OCI-LY7 (cell line): Measurements from ENCODE around the gene PLCB3. TPM values are rescaled to one million over a fixed set of nuclear protein-coding genes. Genes with fewer than 3 reads are reported as not detected.

ENCODE experiments used
- BruUV-seq: library from RNA; stranded (reverse); fragments of 400-500 nt; replicated peaks from 2 replicates; lab custom pipeline; 2021; lab: Mats Ljungman, UMichigan
- CTCF ChIA-PET: fragments of 300-600 bp; sonication (Branson Sonifier 250); formaldehyde crosslinking; loops from one replicate; lab custom pipeline; 2022; ENCODE audit warnings: antibody characterized with exemption; ENCODE audit not compliant: unreplicated experiment; lab: Charles Lee
- POLR2A ChIA-PET: fragments of 300-600 bp; sonication (Branson Sonifier 250); formaldehyde crosslinking; loops from one replicate; lab custom pipeline; 2022; ENCODE audit warnings: antibody characterized with exemption; lab: Charles Lee
- DNase-seq: peaks from one replicate; pipeline ENCODE4 v3.0.0-alpha.2; 2015; ENCODE audit warnings: low spot score
- H2AFZ ChIP-seq: fragments of 200-600 bp; sonication (generic), shearing (Covaris generic); 2 replicates; pipeline ENCODE4 v1.6.1; 2014; ENCODE audit warnings: mild to moderate bottlenecking, antibody characterized with exemption, low read length, moderate library complexity
- H3K27ac ChIP-seq: fragments of 200-600 bp; sonication (generic); 2 replicates; pipeline ENCODE4 v1.5.1; 2014; ENCODE audit warnings: mixed run types, low read depth, mild to moderate bottlenecking, moderate library complexity, low read length, inconsistent platforms; ENCODE audit not compliant: poor library complexity, severe bottlenecking
- H3K36me3 ChIP-seq: fragments of 200-600 bp; sonication (generic); 2 replicates; pipeline ENCODE4 v1.6.1; 2014; ENCODE audit warnings: mild to moderate bottlenecking, antibody characterized with exemption, low read length, moderate library complexity, mixed read lengths; ENCODE audit not compliant: insufficient read depth
- H3K4me1 ChIP-seq: fragments of 200-600 bp; sonication (generic); 2 replicates; pipeline ENCODE4 v1.5.1; 2014; ENCODE audit warnings: mild to moderate bottlenecking, low read length; ENCODE audit not compliant: insufficient read depth, poor library complexity, severe bottlenecking
- H3K4me2 ChIP-seq: fragments of 200-600 bp; sonication (generic); 2 replicates; pipeline ENCODE4 v1.6.1; 2014; ENCODE audit warnings: mild to moderate bottlenecking, low read length
- H3K4me3 ChIP-seq: fragments of 200-600 bp; sonication (generic); 2 replicates; pipeline ENCODE4 v1.5.1; 2014; ENCODE audit warnings: mild to moderate bottlenecking, low read depth, low read length; ENCODE audit not compliant: poor library complexity, severe bottlenecking
- H3K79me2 ChIP-seq: fragments of 200-600 bp; sonication (generic); 2 replicates; pipeline ENCODE4 v1.6.1; 2016; ENCODE audit warnings: low read depth, mild to moderate bottlenecking, low read length, moderate library complexity, mixed read lengths; ENCODE audit not compliant: insufficient read depth
- H3K9me2 ChIP-seq: fragments of 200-600 bp; sonication (generic); 2 replicates; pipeline ENCODE4 v1.6.1; 2016; ENCODE audit warnings: mild to moderate bottlenecking, low read length, mixed read lengths; ENCODE audit not compliant: insufficient read depth
- H3K9me3 ChIP-seq: fragments of 200-600 bp; sonication (generic); 2 replicates; pipeline ENCODE4 v1.6.1; 2014; ENCODE audit warnings: mild to moderate bottlenecking, mixed run types, low read length, mixed read lengths
- H4K20me1 ChIP-seq: fragments of 200-600 bp; sonication (generic); 2 replicates; pipeline ENCODE4 v1.6.1; 2014; ENCODE audit warnings: mild to moderate bottlenecking, antibody characterized with exemption, low read length, moderate library complexity, mixed read lengths; ENCODE audit not compliant: insufficient read depth
- EZH2phosphoT487 ChIP-seq: fragments of 200-600 bp; sonication (generic); IDR thresholded peaks from 2 replicates; pipeline ENCODE4 v1.6.1; 2018; ENCODE audit warnings: low read depth, borderline replicate concordance, mild to moderate bottlenecking, mixed run types, antibody characterized with exemption, low read length, moderate library complexity, mixed read lengths
- intact Hi-C: fragments of 100-400 bp; cut with micrococcal nuclease; formaldehyde crosslinking; loops from one replicate; pipeline ENCODE4 v1.10.0; 2022; ENCODE audit not compliant: unreplicated experiment
- total RNA-seq, 2 experiments: library from RNA; depleted of rRNA in 1 of 2; stranded (reverse); fragments of >200 nt in 1 of 2; shearing (Covaris generic) in 1 of 2; gene quantifications; 2 replicates each; pipeline ENCODE4 v1.2.3, GENCODE V29; 2014 to 2022
- TF ChIP-seq, protein P1 (sequence below): fragments of 200-600 bp; sonication (generic); conservative IDR thresholded peaks from 2 replicates; pipeline ENCODE4 v1.5.1; 2014; ENCODE audit warnings: mild to moderate bottlenecking, antibody characterized with exemption, low read length, moderate library complexity, mixed read lengths

PLCB3 gene
- total RNA-seq, 2 experiments from 2014 or later, result 7.6 to 10.3 TPM

DNA sequence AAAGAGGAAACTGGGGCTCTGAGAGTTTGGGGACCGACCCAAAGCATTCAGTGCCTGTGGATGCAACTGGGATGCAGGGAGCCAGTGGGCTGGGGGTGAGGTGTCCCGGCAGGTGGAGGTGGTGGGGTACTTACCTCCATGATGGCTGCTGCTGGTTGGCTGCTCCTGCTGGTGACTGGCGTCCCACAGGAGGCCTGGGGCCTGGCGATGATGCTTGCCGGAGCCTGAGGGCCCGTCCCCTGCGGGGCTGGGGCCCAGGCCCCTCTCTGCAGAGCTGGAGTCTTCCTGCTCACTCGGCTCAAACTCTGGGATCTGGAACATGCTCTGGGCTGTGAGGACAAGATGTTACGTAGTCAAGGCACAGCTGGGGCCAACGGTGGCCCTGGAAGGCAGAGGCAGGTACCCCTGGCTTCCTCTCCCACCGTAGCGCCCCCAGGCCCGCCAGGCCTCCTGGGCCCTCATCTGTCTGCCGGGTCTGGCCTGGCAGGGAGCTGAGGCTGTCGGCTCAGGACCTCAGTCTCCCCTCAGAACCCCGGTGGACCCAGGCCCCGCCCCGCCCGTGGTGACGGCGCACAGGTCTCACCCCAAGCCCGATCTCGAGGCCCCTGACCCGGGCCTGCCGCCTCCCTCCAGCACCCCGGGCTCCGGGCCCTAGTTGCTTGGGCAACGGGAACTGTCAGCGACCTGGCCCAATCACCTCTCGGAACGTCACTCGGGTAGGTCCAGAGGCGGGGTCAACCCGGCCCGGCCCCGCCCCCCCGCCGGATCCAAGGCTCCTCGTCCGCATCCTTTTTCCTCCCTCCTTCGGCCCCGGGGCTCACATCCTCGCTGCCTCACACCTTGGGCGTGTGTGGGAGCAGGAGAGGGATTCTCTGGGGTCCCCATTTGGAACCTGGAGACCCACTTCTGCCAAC, 33.0 kb downstream of the PLCB3 start, which contains the start of gene BAD:
TSS of gene BAD (minus strand) at position 618 of the 914 bp plus-strand sequence. CDS start at position 321, 297 bp downstream.
- TF ChIP-seq EZH2phosphoT487, result no peak
- TF ChIP-seq, protein P1, sequence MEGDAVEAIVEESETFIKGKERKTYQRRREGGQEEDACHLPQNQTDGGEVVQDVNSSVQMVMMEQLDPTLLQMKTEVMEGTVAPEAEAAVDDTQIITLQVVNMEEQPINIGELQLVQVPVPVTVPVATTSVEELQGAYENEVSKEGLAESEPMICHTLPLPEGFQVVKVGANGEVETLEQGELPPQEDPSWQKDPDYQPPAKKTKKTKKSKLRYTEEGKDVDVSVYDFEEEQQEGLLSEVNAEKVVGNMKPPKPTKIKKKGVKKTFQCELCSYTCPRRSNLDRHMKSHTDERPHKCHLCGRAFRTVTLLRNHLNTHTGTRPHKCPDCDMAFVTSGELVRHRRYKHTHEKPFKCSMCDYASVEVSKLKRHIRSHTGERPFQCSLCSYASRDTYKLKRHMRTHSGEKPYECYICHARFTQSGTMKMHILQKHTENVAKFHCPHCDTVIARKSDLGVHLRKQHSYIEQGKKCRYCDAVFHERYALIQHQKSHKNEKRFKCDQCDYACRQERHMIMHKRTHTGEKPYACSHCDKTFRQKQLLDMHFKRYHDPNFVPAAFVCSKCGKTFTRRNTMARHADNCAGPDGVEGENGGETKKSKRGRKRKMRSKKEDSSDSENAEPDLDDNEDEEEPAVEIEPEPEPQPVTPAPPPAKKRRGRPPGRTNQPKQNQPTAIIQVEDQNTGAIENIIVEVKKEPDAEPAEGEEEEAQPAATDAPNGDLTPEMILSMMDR, result 0 out of 2 replicates have a peak, but pooled peaks have one; percentile 14
- intact Hi-C loops, result no loop called here
- peak within 1 kb of the TSS; percentile 80 for H3K27ac ChIP-seq
- peaks cover 5% of the 10 kb centered on the region; the same call in 1 of the 2 replicates for H3K36me3 ChIP-seq
- peaks cover 14% of the 10 kb centered on the region for H3K4me1 ChIP-seq
- peak; percentile 94 for DNase-seq
- no peaks in the 10 kb centered on the region for H3K79me2 ChIP-seq
- ChIA-PET CTCF (interaction anchor here (0.5 to 0.6 kb wide), 2 partner anchors 17 to 166 kb away, joined by 3 read pairs; no protein-coding TSS in a partner anchor), POLR2A (interaction anchor here (0.7 to 2.6 kb wide), 6 partner anchors 14 to 576 kb away, joined by 3 to 8 read pairs (median 3); partner anchors contain the start of genes FERMT3, PRDX5, STIP1 and TRMT112)
- H3K4me2 ChIP-seq, result peak within 1 kb of the TSS; percentile 97
- H2AFZ ChIP-seq, result peak within 1 kb of the TSS; percentile 65
- peak within 1 kb of the TSS; percentile 73 for H3K4me3 ChIP-seq
- no peaks in the 10 kb centered on the region for H3K9me3 ChIP-seq
- no peaks in the 10 kb centered on the region for H4K20me1 ChIP-seq
- H3K9me2 ChIP-seq, result no peaks in the 10 kb centered on the region
- BruUV-seq, result no TSS peak

DNA sequence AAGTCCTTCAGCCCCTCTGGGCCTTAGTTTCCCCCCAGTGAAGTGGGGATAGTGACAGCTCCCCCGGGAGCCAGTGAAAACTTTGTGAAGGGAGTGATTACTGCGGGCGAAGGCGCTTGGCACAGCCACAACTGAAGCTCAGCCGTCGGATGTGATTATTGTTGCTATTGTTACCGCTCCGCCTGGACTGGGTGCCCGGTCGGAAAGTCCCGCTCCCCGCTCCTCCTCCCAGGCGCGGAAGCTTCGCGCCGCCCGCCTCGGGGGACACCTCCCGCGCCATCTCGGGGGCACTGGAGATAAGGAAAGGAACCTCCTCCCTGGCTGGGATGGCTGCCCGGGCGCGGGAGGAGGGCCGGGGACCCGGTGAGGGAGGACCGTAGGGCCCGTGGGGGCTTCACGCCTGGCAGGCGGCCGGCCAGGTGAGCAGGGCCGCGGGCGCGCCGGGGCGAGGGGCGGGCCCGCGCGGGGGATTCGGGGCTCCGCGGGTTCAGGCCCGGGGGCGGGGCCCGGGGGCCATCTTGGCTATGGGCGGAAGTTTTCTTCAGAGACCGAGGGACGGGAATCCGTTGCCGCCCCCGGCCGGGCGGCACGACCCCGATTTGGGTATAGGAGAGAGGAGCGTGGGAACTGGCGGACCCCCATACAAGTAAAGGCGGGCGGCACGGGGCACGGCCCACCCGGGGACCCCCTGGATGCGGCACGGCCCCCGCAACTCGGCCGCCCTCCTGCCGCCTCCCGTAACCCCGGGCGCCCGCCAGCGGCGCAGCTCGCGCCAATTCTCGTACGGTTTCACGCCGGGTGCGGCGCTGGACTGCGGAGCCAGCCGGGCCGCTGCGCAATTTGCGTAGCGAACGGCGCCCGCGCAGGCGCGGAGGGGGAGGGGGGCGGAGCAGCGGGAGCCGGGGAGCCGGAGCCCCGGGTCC, 33.9 kb downstream of the PLCB3 start, which contains the start of gene GPR137:
TSS of gene GPR137 (plus strand) at position 887 of the 923 bp plus-strand sequence. CDS start 677 bp downstream, outside the sequence.
- Histone ChIP-seq H2AFZ (peak within 1 kb of the TSS; percentile 65), H4K20me1 (no peaks in the 10 kb centered on the region), H3K27ac (peak within 1 kb of the TSS; percentile 80), H3K79me2 (no peaks in the 10 kb centered on the region), H3K4me1 (peaks cover 14% of the 10 kb centered on the region), H3K9me3 (no peaks in the 10 kb centered on the region), H3K9me2 (no peaks in the 10 kb centered on the region), H3K4me2 (peak within 1 kb of the TSS; percentile 97), H3K36me3 (peaks cover 5% of the 10 kb centered on the region; the same call in 1 of the 2 replicates), H3K4me3 (peak within 1 kb of the TSS; percentile 73)
- POLR2A ChIA-PET, result interaction anchor here (0.9 to 2.6 kb wide), 2 partner anchors 78 to 575 kb away, joined by 3 to 8 read pairs; partner anchors contain the start of gene FERMT3
- TSS peak; percentile 67 for BruUV-seq
- TF ChIP-seq, protein P1, result no peak
- TF ChIP-seq EZH2phosphoT487, result no peak
- peak; percentile 93 for DNase-seq
- CTCF ChIA-PET, result interaction anchor here (0.5 to 0.6 kb wide), 3 partner anchors 16 to 165 kb away, joined by 3 to 4 read pairs (median 3); no protein-coding TSS in a partner anchor
- intact Hi-C loops, result loop anchor here (1.0 to 5.0 kb wide), 2 partner anchors 19 to 83 kb away; no protein-coding TSS in a partner anchor
